GOT3 (cell line): ENCODE measurements around the gene BCL2L13.
"Not testable (repeated sequence)": the region's sequence is repeated elsewhere in the genome, so short reads cannot be mapped to it uniquely, and the experiment has no call there.

Experiments
- DNase-seq: peaks from one replicate; lab custom pipeline; 2025; ENCODE audit warnings: mixed read lengths; lab: John Stamatoyannopoulos, UW

BCL2L13 gene

GRCh38 chr22:17636850-17637249, 1.7 kb upstream of the BCL2L13 start:
- not testable (repeated sequence) for DNase-seq

- DNase-seq, result no peak
Observed at GRCh38 chr22:17637490-17638181, 921 bp upstream of the BCL2L13 start.

GRCh38 chr22:17638182-17638431, 450 bp upstream of the BCL2L13 start:
- DNase-seq, result no peak

GRCh38 chr22:17639247-17639741, 737 bp downstream of the BCL2L13 start:
- no peak for DNase-seq

GRCh38 chr22:17641269-17641668, 2.7 kb downstream of the BCL2L13 start:
- DNase-seq, result no peak

- DNase-seq, result not testable (repeated sequence)
Observed at GRCh38 chr22:17642357-17642756, 3.8 kb downstream of the BCL2L13 start.

GRCh38 chr22:17647452-17647851, 8.9 kb downstream of the BCL2L13 start:
- DNase-seq, result no peak

GRCh38 chr22:17647991-17648390, 9.4 kb downstream of the BCL2L13 start:
- DNase-seq, result no peak

GRCh38 chr22:17648569-17648968, 10.0 kb downstream of the BCL2L13 start:
- DNase-seq, result no peak

- no peak for DNase-seq
Observed at GRCh38 chr22:17655289-17655688, 16.7 kb downstream of the BCL2L13 start.

GRCh38 chr22:17656870-17657395, 18.4 kb downstream of the BCL2L13 start:
- no peak for DNase-seq

GRCh38 chr22:17664414-17665055, 26.0 kb downstream of the BCL2L13 start:
- no peak for DNase-seq

- DNase-seq, result no peak
Observed at GRCh38 chr22:17665248-17665647, 26.7 kb downstream of the BCL2L13 start.

- DNase-seq, result no peak
Observed at GRCh38 chr22:17665854-17666253, 27.3 kb downstream of the BCL2L13 start.

GRCh38 chr22:17671521-17672092, 33.0 kb downstream of the BCL2L13 start:
- DNase-seq, result not testable (repeated sequence)

GRCh38 chr22:17672417-17672991, 33.9 kb downstream of the BCL2L13 start:
- DNase-seq, result no peak

- DNase-seq, result no peak
Observed at GRCh38 chr22:17674152-17674551, 35.6 kb downstream of the BCL2L13 start.

- no peak for DNase-seq
Observed at GRCh38 chr22:17675584-17675983, 37.0 kb downstream of the BCL2L13 start.

- no peak for DNase-seq
Observed at GRCh38 chr22:17678817-17679385, 40.3 kb downstream of the BCL2L13 start.

GRCh38 chr22:17684245-17684644, 45.7 kb downstream of the BCL2L13 start:
- no peak for DNase-seq

GRCh38 chr22:17692841-17693240, 54.3 kb downstream of the BCL2L13 start:
- no peak for DNase-seq

GRCh38 chr22:17694193-17694592, 55.6 kb downstream of the BCL2L13 start:
- DNase-seq, result no peak

GRCh38 chr22:17694752-17695151, 56.2 kb downstream of the BCL2L13 start:
- DNase-seq, result no peak
